ENCODE data around the gene GP9. TPM values are rescaled to one million over a fixed set of nuclear protein-coding genes. Genes with fewer than 3 reads are reported as not detected.

GP9 gene
- total RNA-seq, 4 donors from 2014 or later: 0.50 TPM; not detected in 3

- H3K9me3 ChIP-seq: no peaks in the 10 kb centered on the region
- TF ChIP-seq POLR2A (IDR thresholded peaks at IDR 0.05; ENCODE audit: low read depth) (no peak), POLR2AphosphoS5 (IDR thresholded peaks at IDR 0.05) (no peak), EP300 (IDR thresholded peaks at IDR 0.05) (no peak), CTCF (IDR thresholded peaks at IDR 0.05) (no peak)
- 92% methylated on average over 2 of the region's 2 CpGs for WGBS
- peaks cover 0 to 18% (median 2%) of the 10 kb centered on the region in 4 donors for H3K36me3 ChIP-seq
- DNase-seq (ENCODE audit: extremely low spot score): no peak
- no peaks in the 10 kb centered on the region for H3K27me3 ChIP-seq
- peaks cover 3 to 7% (median 6%) of the 10 kb centered on the region in 4 donors for H3K4me1 ChIP-seq
- H3K4me3 ChIP-seq: no peak overlapping the region
- H3K27ac ChIP-seq (replicated peaks in 1 of 4): no peak overlapping the region
- intact Hi-C loops (cut with DNase I): no loop called here
Measured at GRCh38 chr3:129037093-129037419, 23.5 kb upstream of the GP9 start.

GRCh38 chr3:129038121-129038855 lies 22.3 kb upstream of the GP9 start:
- Histone ChIP-seq H3K27ac (replicated peaks in 1 of 4) (no peak overlapping the region), H3K27me3 (no peaks in the 10 kb centered on the region), H3K4me1 (peaks cover 3 to 7% (median 6%) of the 10 kb centered on the region in 4 donors), H3K4me3 (no peak overlapping the region), H3K9me3 (no peaks in the 10 kb centered on the region), H3K36me3 (peaks cover 0 to 11% (median 2%) of the 10 kb centered on the region in 4 donors)
- TF ChIP-seq EP300 (IDR thresholded peaks at IDR 0.05) (no peak), POLR2AphosphoS5 (IDR thresholded peaks at IDR 0.05) (no peak), CTCF (IDR thresholded peaks at IDR 0.05) (no peak), POLR2A (IDR thresholded peaks at IDR 0.05; ENCODE audit: low read depth) (no peak)
- DNase-seq (ENCODE audit: extremely low spot score): no peak
- 82% methylated on average over 10 of the region's 10 CpGs for WGBS
- intact Hi-C loops (cut with DNase I): no loop called here

GRCh38 chr3:129039271-129040038 lies 21.1 kb upstream of the GP9 start:
- Histone ChIP-seq H3K4me1 (peaks cover 3 to 7% (median 6%) of the 10 kb centered on the region in 4 donors), H3K27me3 (peaks cover 0 to 7% (median 0%) of the 10 kb centered on the region in 4 donors), H3K4me3 (no peak overlapping the region), H3K36me3 (peaks cover 0 to 11% (median 2%) of the 10 kb centered on the region in 4 donors), H3K27ac (replicated peaks in 1 of 4) (no peak overlapping the region), H3K9me3 (no peaks in the 10 kb centered on the region)
- WGBS: 59% methylated on average over 11 of the region's 14 CpGs
- intact Hi-C loops (cut with DNase I): no loop called here
- no peak for TF ChIP-seq CTCF (IDR thresholded peaks at IDR 0.05)
- no peak for TF ChIP-seq EP300 (IDR thresholded peaks at IDR 0.05)
- no peak for TF ChIP-seq POLR2AphosphoS5 (IDR thresholded peaks at IDR 0.05)
- DNase-seq (ENCODE audit: extremely low spot score): no peak

- Histone ChIP-seq H3K9me3 (peaks cover 0 to 4% (median 0%) of the 10 kb centered on the region in 4 donors), H3K36me3 (peaks cover 0 to 11% (median 2%) of the 10 kb centered on the region in 4 donors), H3K27ac (replicated peaks in 1 of 4) (no peak overlapping the region), H3K4me1 (peaks cover 3 to 7% (median 6%) of the 10 kb centered on the region in 4 donors), H3K27me3 (peaks cover 0 to 7% (median 0%) of the 10 kb centered on the region in 4 donors), H3K4me3 (no peak overlapping the region)
- intact Hi-C loops (cut with DNase I): no loop called here
- no peak for DNase-seq (ENCODE audit: extremely low spot score)
- no peak for TF ChIP-seq CTCF (IDR thresholded peaks at IDR 0.05)
- no peak for TF ChIP-seq POLR2A (IDR thresholded peaks at IDR 0.05; ENCODE audit: low read depth)
- no peak for TF ChIP-seq POLR2AphosphoS5 (IDR thresholded peaks at IDR 0.05)
- TF ChIP-seq EP300 (IDR thresholded peaks at IDR 0.05): no peak
- WGBS: 79% methylated on average over 2 of the region's 3 CpGs
Measured at GRCh38 chr3:129040039-129040336, 20.6 kb upstream of the GP9 start.
